Sigmoid colon (tissue), 4 donors: ENCODE results near the gene NADSYN1.

Source experiments
- CTCF ChIP-seq, 4 experiments: fragments of 450-650 bp in 3 of 4; fragments of 200-600 bp in 1 of 4; IDR thresholded peaks; one replicate each; pipeline ENCODE4 v1.5.1; 2016 to 2019; ENCODE audit warnings: antibody characterized with exemption in 4 of 4, mild to moderate bottlenecking in 3 of 4, moderate library complexity in 2 of 4
- EP300 ChIP-seq, 4 donors: sonication (generic); formaldehyde crosslinking; IDR thresholded peaks; one replicate each; pipeline ENCODE4 v1.6.1; 2017; ENCODE audit warnings: antibody characterized with exemption in 4 of 4
- POLR2AphosphoS5 ChIP-seq, 4 donors: sonication (generic); formaldehyde crosslinking; IDR thresholded peaks; one replicate each; pipeline ENCODE4 v1.6.1; 2017; ENCODE audit warnings: antibody characterized with exemption in 4 of 4

GRCh38 chr11:71426413-71426812 is 26.6 kb upstream of the NADSYN1 start:
- TF ChIP-seq CTCF (IDR thresholded peaks at IDR 0.05) = no peak
- TF ChIP-seq POLR2AphosphoS5 (IDR thresholded peaks at IDR 0.05) = no peak
- no peak for TF ChIP-seq EP300 (IDR thresholded peaks at IDR 0.05)
